Thymus (tissue), 14 donors: Measurements from ENCODE around the gene RIIAD1. TPM values are rescaled to one million over a fixed set of nuclear protein-coding genes. Genes with fewer than 3 reads are reported as not detected.
"Not testable (repeated sequence)": the region's sequence is repeated elsewhere in the genome, so short reads cannot be mapped to it uniquely, and the experiment has no call there.

Source experiments
- DNase-seq, 9 donors: peaks; one replicate each; pipeline ENCODE4 v3.0.0-alpha.2; 2013; ENCODE audit warnings: low spot score in 9 of 9, low read depth in 6 of 9, missing footprints in 1 of 9
- H3K27ac ChIP-seq, 2 donors: one replicate each; pipeline ENCODE4 v1.5.1; 2013; ENCODE audit warnings: control low read depth in 1 of 2, low read depth in 1 of 2, low read length in 1 of 2, mild to moderate bottlenecking in 1 of 2, moderate library complexity in 1 of 2
- H3K27me3 ChIP-seq, 2 donors: one replicate each; pipeline ENCODE4 v1.5.1; 2013; ENCODE audit warnings: low read length in 1 of 2; ENCODE audit not compliant: control insufficient read depth in 2 of 2, insufficient read depth in 1 of 2
- H3K36me3 ChIP-seq, 2 donors: one replicate each; pipeline ENCODE4 v1.5.1; 2013; ENCODE audit warnings: low read length in 1 of 2, mild to moderate bottlenecking in 1 of 2, moderate library complexity in 1 of 2; ENCODE audit not compliant: control insufficient read depth in 2 of 2, insufficient read depth in 2 of 2
- H3K4me1 ChIP-seq, 2 donors: one replicate each; pipeline ENCODE4 v1.5.1; 2013; ENCODE audit warnings: low read length in 2 of 2; ENCODE audit not compliant: control insufficient read depth in 2 of 2, insufficient read depth in 2 of 2
- H3K4me3 ChIP-seq, 2 donors: one replicate each; pipeline ENCODE4 v1.5.1; 2013; ENCODE audit warnings: low read length in 2 of 2, control low read depth in 1 of 2, mild to moderate bottlenecking in 1 of 2
- H3K9me3 ChIP-seq, 2 donors: one replicate each; pipeline ENCODE4 v1.5.1; 2013; ENCODE audit warnings: low read length in 1 of 2, mild to moderate bottlenecking in 1 of 2; ENCODE audit not compliant: control insufficient read depth in 2 of 2, insufficient read depth in 1 of 2
- WGBS: extraction: QIAGEN DNeasy Blood & Tissue Kit; methylation state at CpG from one replicate; pipeline ENCODE4 v1.1.7; 2013; 5-methylcytosine and 5-hydroxymethylcytosine counted together
- long read RNA-seq, 10 donors: transcript quantifications; one replicate each; lab custom pipeline, GENCODE V29; 2026
- polyA plus RNA-seq: library from polyadenylated mRNA; stranded (reverse); fragments of 200-250 nt; gene quantifications from one replicate; pipeline ENCODE4 v1.2.3, GENCODE V29; 2013
- total RNA-seq: library from RNA; stranded (reverse); fragments of 120-200 nt; gene quantifications from one replicate; pipeline ENCODE4 v1.2.4, GENCODE V29; 2013
- donor health status: healthy.

RIIAD1 gene, protein sequence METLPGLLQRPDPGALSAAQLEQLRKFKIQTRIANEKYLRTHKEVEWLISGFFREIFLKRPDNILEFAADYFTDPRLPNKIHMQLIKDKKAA
- total RNA-seq (not detected), polyA plus RNA-seq (0.21 TPM)
- long read RNA-seq, donor 1 = 0 reads
- long read RNA-seq, donor 2 = 0 reads
- long read RNA-seq, donor 3 = 0 reads
- long read RNA-seq, donor 4 = 0 reads
- long read RNA-seq, donor 5 = 0 reads
- long read RNA-seq, donor 6 = 0 reads
- long read RNA-seq, donor 7 = 0 reads
- long read RNA-seq, donor 8 = 0 reads
- long read RNA-seq, donor 9 = 0 reads
- long read RNA-seq, donor 10 = 0 reads

DNA sequence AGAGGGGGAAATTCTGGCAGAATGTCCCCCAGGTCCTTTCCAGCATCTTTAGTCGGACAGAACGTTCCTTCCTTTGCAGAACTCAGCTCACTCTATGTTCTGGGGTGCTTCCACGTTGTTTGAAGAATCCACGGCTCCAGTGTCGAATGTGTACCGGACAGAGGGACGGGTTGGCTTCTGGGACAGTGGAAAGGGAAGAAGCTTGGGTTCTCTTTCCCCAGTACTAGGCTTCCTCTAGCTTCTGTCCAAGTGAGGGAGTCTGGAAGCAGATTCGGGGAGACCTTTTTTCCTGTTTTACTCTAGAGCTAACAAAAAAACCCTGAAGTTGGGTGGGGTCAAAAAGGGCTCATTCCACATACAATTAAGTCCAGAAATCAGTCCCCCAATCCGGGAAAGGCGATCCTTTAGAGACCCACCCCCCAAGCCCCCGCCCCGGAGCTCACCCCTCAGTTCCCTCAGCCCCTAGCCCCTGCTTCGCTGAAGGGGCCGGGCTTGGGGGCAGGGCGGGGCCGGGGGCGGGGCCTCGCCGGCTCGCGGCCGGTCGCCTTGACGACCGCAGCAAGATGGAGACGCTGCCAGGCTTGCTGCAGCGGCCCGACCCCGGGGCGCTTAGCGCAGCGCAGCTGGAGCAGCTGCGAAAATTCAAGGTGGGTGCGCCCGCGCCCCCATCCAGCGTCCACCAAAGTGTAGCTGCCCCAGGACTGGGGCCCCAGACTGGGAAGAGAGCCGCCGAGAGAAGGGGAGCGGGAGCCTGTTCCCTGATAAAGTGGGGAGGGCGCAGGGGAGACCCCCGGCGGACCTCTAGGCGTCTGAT lies at the start of gene RIIAD1:
Gene RIIAD1, plus strand, starts transcription at position 549 of the 814 bp plus-strand sequence. Its CDS starts 15 bp downstream, at position 564.
- H3K27ac ChIP-seq = no peak within 1 kb of the TSS
- peak in 5 of 9 donors; percentile 27 to 72 (median 50) for DNase-seq
- H3K27me3 ChIP-seq = peaks cover 32 to 89% of the 10 kb centered on the region in 2 donors
- peaks cover 3 to 24% of the 10 kb centered on the region in 2 donors for H3K4me1 ChIP-seq
- peaks cover 0 to under 1% of the 10 kb centered on the region in 2 donors for H3K9me3 ChIP-seq
- peak within 1 kb of the TSS in 1 of 2 donors; percentile 54 for H3K4me3 ChIP-seq
- WGBS = 3% methylated on average over 44 of the region's 44 CpGs
- H3K36me3 ChIP-seq = no peaks in the 10 kb centered on the region

DNA sequence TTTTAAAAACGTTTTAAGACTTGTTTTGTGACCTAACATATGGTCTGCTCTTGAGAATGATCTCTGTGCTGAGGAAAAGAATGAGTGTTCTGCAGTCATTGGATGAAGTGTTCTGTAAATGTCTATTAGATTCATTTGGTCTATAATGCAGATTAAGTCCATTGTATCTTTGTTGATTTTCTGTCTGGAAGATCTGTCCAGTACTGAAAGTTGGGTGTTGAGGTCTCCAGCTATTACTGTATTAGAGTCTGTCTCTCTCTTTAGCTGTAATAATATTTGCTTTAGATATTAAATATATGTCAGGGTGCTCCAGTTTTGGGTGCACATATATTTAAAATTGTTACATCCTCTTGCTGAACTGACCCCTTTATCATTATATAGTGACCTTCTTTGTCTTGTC lies 47.9 kb upstream of the RIIAD1 start:
- no peaks in the 10 kb centered on the region for H3K9me3 ChIP-seq
- no peak for DNase-seq
- H3K27ac ChIP-seq = no peak overlapping the region
- H3K4me3 ChIP-seq = no peak overlapping the region
- H3K36me3 ChIP-seq = peaks cover 0 to 12% of the 10 kb centered on the region in 2 donors
- no peaks in the 10 kb centered on the region for H3K27me3 ChIP-seq
- H3K4me1 ChIP-seq = no peaks in the 10 kb centered on the region
- 93% methylated on average over 1 of the region's 1 CpG for WGBS

DNA sequence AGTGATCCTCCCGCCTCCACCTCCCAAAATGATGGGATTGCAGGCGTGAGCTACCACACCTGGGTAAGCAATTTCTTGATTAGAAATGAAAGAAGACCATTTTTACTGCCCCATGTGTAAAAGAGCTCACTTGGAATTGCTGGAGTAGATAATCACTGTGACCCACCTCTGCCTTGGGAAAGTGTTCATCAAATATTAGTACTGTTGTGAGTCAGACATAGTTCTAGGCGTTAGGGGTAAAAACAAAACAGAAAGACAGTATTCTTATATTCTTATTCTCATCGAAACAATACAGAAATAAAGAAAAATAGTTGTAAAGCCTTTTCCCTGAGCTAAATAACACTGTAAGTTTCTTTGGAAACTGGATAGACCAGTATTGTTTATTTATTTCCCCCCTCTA lies 40.9 kb upstream of the RIIAD1 start:
- H3K4me1 ChIP-seq = no peaks in the 10 kb centered on the region
- no peaks in the 10 kb centered on the region for H3K9me3 ChIP-seq
- H3K27me3 ChIP-seq = no peaks in the 10 kb centered on the region
- no peaks in the 10 kb centered on the region for H3K36me3 ChIP-seq
- 82% methylated on average over 4 of the region's 4 CpGs for WGBS
- DNase-seq = no peak
- H3K27ac ChIP-seq = no peak overlapping the region
- no peak overlapping the region for H3K4me3 ChIP-seq

DNA sequence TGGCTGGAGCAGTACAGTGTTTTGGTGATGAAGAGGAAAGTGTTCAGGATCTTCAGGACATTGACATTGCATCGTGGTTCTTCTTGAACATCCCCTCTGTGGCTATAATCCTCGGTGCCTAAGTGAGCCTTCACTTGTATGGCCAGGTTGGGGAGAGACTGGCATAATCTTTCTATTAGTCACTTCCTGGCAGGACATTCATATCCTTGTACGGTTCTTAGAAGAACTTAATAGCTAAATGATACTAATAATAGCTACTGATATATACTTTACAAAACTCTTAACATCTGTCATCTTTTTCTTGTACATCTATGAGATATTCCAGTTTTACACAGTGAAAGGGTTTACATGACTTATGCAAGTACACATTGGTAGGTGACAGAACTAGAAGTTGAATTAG lies 40.5 kb upstream of the RIIAD1 start:
- H3K27me3 ChIP-seq = no peaks in the 10 kb centered on the region
- H3K36me3 ChIP-seq = no peaks in the 10 kb centered on the region
- WGBS = 96% methylated on average over 3 of the region's 3 CpGs
- DNase-seq = no peak
- H3K27ac ChIP-seq = no peak overlapping the region
- H3K4me3 ChIP-seq = no peak overlapping the region
- H3K4me1 ChIP-seq = no peaks in the 10 kb centered on the region
- H3K9me3 ChIP-seq = no peaks in the 10 kb centered on the region

DNA sequence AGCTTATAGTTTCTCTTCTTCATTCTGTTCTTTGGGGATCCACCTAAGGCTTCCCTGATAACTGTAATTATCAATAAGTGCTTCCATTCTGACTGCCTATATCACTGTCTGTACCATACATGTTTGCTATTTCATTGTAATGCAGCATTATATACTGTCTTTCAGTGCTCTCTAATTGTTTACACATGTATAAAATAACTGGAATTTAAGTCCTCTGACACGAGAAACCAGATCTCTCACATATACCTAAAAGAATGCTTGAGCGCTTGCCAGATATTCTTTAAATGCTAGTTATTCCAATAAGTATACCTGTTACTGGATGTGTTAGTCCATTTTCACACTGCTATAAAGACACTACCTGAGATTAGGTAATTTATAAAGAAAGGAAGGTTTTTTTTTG lies 39.4 kb upstream of the RIIAD1 start:
- WGBS = 96% methylated on average over 2 of the region's 2 CpGs
- no peak for DNase-seq
- no peak overlapping the region for H3K4me3 ChIP-seq
- H3K9me3 ChIP-seq = no peaks in the 10 kb centered on the region
- no peaks in the 10 kb centered on the region for H3K27me3 ChIP-seq
- no peaks in the 10 kb centered on the region for H3K4me1 ChIP-seq
- H3K36me3 ChIP-seq = no peaks in the 10 kb centered on the region
- no peak overlapping the region for H3K27ac ChIP-seq

DNA sequence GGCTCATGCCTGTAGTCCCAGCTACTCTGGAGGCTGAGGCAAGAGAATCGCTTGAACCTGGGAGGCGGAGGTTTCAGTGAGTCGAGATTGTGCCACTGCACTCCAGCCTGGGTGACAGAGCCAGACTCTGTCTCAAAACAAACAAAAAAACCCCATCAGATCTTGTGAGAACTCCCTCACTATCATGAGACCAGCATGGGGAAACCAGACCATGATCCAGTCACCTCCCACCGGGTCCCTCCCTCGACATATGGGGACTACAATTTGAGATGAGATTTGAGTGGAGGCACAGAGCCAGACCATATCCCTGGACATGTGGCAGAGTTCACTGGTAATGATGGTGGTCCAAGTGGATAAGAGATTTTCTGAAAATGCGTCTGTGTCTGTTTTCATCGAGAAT lies 38.4 kb upstream of the RIIAD1 start:
- not testable (repeated sequence) for H3K4me1 ChIP-seq, H3K36me3 ChIP-seq, H3K27ac ChIP-seq, H3K9me3 ChIP-seq, H3K27me3 ChIP-seq, H3K4me3 ChIP-seq, DNase-seq
- 99% methylated on average over 7 of the region's 7 CpGs for whole genome bisulfite sequencing

DNA sequence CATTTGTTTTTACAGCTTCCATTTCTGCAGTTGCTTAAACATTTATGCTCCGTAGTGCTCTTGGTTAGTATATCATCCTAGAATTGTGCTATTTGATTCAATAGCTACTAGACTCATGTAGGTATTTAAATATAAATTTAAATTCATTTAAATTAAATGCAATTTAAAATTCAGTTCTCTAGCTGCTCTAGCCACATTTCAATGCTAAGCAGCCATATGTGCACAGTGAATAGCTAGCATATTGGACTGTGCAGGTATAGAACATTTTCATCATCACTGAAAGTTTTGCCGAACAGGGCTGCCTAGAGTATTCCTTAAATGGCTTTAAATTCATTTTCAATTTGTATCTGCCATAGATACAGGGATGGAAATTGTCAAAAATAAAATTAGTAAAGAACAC lies 37.2 kb upstream of the RIIAD1 start:
- H3K4me3 ChIP-seq = no peak overlapping the region
- H3K27me3 ChIP-seq = no peaks in the 10 kb centered on the region
- H3K4me1 ChIP-seq = no peaks in the 10 kb centered on the region
- WGBS = 98% methylated on average over 2 of the region's 2 CpGs
- no peak overlapping the region for H3K27ac ChIP-seq
- no peak for DNase-seq
- H3K9me3 ChIP-seq = no peaks in the 10 kb centered on the region
- H3K36me3 ChIP-seq = no peaks in the 10 kb centered on the region

DNA sequence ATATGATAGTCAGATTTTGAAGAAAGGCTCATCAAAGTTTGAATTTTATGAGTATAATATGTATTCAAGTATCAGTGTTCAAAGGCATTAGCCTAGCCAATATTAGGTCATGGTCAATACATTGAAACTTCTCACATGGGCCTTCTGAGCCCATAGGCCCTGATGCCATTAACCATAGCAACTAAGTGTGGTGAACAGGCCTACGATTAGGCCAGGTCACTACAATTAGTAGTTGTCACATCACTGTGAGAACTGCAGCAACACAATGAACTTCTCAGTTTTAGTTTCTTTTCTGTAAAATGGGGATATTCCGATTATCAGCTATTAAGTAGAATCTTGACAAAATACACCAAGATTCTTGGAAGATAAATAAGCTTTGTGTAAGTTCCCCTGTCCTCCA lies 34.8 kb upstream of the RIIAD1 start:
- Histone ChIP-seq H3K4me1 (no peaks in the 10 kb centered on the region), H3K27ac (no peak overlapping the region), H3K9me3 (no peaks in the 10 kb centered on the region), H3K36me3 (no peaks in the 10 kb centered on the region), H3K27me3 (no peaks in the 10 kb centered on the region), H3K4me3 (no peak overlapping the region)
- 93% methylated on average over 2 of the region's 2 CpGs for WGBS
- no peak for DNase-seq

DNA sequence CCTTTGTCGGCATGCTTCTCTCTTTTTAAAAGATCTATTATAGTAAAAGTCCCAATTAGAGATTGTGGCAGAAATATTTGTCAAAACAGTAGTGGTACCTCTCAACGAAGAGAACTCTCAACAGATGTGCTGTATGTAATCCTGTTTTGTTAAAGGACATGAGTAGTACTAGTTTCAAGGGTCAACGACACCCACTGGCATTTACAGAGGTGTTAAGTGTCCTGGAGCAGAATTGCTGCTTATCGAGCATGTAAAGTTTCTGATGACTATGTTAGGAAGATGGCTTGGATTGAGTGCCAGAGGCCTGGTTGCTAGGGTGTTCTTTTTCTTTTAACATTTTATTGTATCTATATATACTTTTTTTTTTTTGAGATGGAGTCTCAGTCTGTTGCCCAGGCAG lies 31.8 kb upstream of the RIIAD1 start:
- no peak for DNase-seq
- WGBS = 93% methylated on average over 4 of the region's 4 CpGs
- H3K9me3 ChIP-seq = no peaks in the 10 kb centered on the region
- no peak overlapping the region for H3K4me3 ChIP-seq
- peaks cover 15 to 21% of the 10 kb centered on the region in 2 donors for H3K36me3 ChIP-seq
- H3K27me3 ChIP-seq = no peaks in the 10 kb centered on the region
- no peak overlapping the region for H3K27ac ChIP-seq
- no peaks in the 10 kb centered on the region for H3K4me1 ChIP-seq
